A673 (cell line): ENCODE results near the gene FAM120AOS. TPM values are rescaled to one million over a fixed set of nuclear protein-coding genes. Genes with fewer than 3 reads are reported as not detected.

Experiments
- BruUV-seq: library from RNA; stranded (reverse); fragments of 400-500 nt; replicated peaks from 2 replicates; lab custom pipeline; 2021; lab: Mats Ljungman, UMichigan
- CTCF ChIA-PET: fragments of 300-600 bp; sonication (Branson Sonifier 250); formaldehyde crosslinking; loops from one replicate; lab custom pipeline; 2022; ENCODE audit warnings: antibody characterized with exemption; lab: Charles Lee
- POLR2A ChIA-PET: fragments of 300-600 bp; sonication (Branson Sonifier 250); formaldehyde crosslinking; loops from one replicate; lab custom pipeline; 2022; ENCODE audit warnings: antibody characterized with exemption; ENCODE audit not compliant: low non-redundant PET; lab: Charles Lee
- DNase-seq: peaks from one replicate; pipeline ENCODE4 v3.0.0-alpha.2; 2015; ENCODE audit warnings: low spot score
- H3K27ac ChIP-seq: fragments of 200-600 bp; sonication (generic); 2 replicates; pipeline ENCODE4 v1.5.1; 2016; ENCODE audit warnings: mixed run types, low read depth, mild to moderate bottlenecking, mixed read lengths, antibody characterized with exemption, low read length; ENCODE audit not compliant: poor library complexity, severe bottlenecking
- H3K27me3 ChIP-seq: fragments of 200-600 bp; sonication (generic); replicated peaks from 2 replicates; pipeline ENCODE4 v1.6.1; 2017; ENCODE audit warnings: mixed run types, low read depth, mild to moderate bottlenecking, mixed read lengths, antibody characterized with exemption, low read length; ENCODE audit not compliant: insufficient read depth, poor library complexity
- H3K36me3 ChIP-seq: fragments of 200-600 bp; sonication (generic); 2 replicates; pipeline ENCODE4 v1.6.1; 2016; ENCODE audit warnings: mixed run types, mild to moderate bottlenecking, mixed read lengths, antibody characterized with exemption, low read length; ENCODE audit not compliant: insufficient read depth, poor library complexity, severe bottlenecking
- H3K4me1 ChIP-seq: fragments of 200-600 bp; sonication (generic); 2 replicates; pipeline ENCODE4 v1.6.1; 2017; ENCODE audit warnings: mixed run types, mild to moderate bottlenecking, mixed read lengths, antibody characterized with exemption, low read length; ENCODE audit not compliant: insufficient read depth, poor library complexity, severe bottlenecking
- H3K4me3 ChIP-seq: fragments of 200-600 bp; sonication (generic); 2 replicates; pipeline ENCODE4 v1.5.1; 2016; ENCODE audit warnings: low read depth, mixed run types, mild to moderate bottlenecking, mixed read lengths, low read length; ENCODE audit not compliant: poor library complexity, severe bottlenecking
- H3K9me3 ChIP-seq: fragments of 200-600 bp; sonication (generic); 2 replicates; pipeline ENCODE4 v1.6.1; 2016; ENCODE audit warnings: mixed run types, low read depth, mild to moderate bottlenecking, mixed read lengths, antibody characterized with exemption, low read length; ENCODE audit not compliant: poor library complexity, severe bottlenecking
- EZH2 ChIP-seq: fragments of 200-600 bp; sonication (generic); IDR thresholded peaks from 2 replicates; pipeline ENCODE4 v1.6.1; 2017; ENCODE audit warnings: borderline replicate concordance, low read depth, mild to moderate bottlenecking, mixed read lengths, antibody characterized with exemption, low read length; ENCODE audit not compliant: poor library complexity, severe bottlenecking
- intact Hi-C: fragments of 100-400 bp; cut with micrococcal nuclease; formaldehyde crosslinking; loops from one replicate; pipeline ENCODE4 v1.10.0; 2022; ENCODE audit not compliant: unreplicated experiment
- total RNA-seq: library from RNA; stranded (reverse); gene quantifications from 2 replicates; pipeline ENCODE4 v1.2.3, GENCODE V29; 2021
- TF ChIP-seq, protein P1 (sequence below): fragments of 300-800, 200-600 bp; sonication (generic); conservative IDR thresholded peaks from 2 replicates; pipeline ENCODE4 v1.5.1; 2017; ENCODE audit warnings: low read depth, mild to moderate bottlenecking, antibody characterized with exemption, low read length, moderate library complexity, mixed read lengths

Gene FAM120AOS
- total RNA-seq, 1 experiment from 2014 or later = 34.5 TPM

DNA sequence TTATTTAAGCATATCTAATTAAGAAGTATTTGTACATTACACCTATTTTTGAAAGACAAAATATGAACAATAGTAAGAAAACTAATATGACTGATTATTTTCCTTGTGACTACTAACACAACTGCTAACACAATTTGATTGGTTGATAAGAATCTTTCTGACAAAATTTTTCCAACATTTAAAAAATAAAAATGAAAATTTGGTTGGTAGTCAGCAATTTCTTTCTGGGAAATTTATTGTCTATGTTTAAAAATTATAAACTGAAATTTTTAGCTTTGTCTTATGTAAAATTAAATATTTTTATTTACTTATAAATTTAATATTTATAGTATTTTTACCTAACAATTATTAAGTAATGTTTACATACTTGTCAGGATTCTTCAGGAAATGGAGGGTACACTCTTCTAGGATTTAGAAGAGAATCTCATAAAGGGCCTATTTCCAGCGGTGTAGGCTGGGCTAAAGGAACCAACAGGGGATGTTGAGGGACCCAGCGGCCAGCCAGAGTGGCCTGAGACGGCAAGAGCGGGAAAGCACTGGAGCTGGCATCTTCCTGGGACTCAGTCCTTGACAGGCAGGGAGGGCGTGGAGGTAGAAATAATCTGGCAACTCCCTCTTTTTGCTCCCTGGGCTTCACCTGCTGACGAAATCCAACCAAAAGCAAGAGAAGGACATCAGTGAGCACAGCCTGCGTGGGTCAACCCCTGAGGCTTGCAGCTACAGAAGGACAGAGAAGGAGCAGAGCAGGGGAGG, 16.6 kb downstream of the FAM120AOS start:
- DNase-seq = no peak
- Histone ChIP-seq H3K4me1 (no peaks in the 10 kb centered on the region), H3K27me3 (no peaks in the 10 kb centered on the region), H3K27ac (no peak overlapping the region), H3K4me3 (no peak overlapping the region), H3K36me3 (no peaks in the 10 kb centered on the region), H3K9me3 (no peaks in the 10 kb centered on the region)
- TF ChIP-seq, protein P1, sequence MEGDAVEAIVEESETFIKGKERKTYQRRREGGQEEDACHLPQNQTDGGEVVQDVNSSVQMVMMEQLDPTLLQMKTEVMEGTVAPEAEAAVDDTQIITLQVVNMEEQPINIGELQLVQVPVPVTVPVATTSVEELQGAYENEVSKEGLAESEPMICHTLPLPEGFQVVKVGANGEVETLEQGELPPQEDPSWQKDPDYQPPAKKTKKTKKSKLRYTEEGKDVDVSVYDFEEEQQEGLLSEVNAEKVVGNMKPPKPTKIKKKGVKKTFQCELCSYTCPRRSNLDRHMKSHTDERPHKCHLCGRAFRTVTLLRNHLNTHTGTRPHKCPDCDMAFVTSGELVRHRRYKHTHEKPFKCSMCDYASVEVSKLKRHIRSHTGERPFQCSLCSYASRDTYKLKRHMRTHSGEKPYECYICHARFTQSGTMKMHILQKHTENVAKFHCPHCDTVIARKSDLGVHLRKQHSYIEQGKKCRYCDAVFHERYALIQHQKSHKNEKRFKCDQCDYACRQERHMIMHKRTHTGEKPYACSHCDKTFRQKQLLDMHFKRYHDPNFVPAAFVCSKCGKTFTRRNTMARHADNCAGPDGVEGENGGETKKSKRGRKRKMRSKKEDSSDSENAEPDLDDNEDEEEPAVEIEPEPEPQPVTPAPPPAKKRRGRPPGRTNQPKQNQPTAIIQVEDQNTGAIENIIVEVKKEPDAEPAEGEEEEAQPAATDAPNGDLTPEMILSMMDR = no peak
- no peak for TF ChIP-seq EZH2
- POLR2A ChIA-PET = no interaction called here
- no TSS peak for BruUV-seq
- intact Hi-C loops = no loop called here
- CTCF ChIA-PET = no interaction called here

DNA sequence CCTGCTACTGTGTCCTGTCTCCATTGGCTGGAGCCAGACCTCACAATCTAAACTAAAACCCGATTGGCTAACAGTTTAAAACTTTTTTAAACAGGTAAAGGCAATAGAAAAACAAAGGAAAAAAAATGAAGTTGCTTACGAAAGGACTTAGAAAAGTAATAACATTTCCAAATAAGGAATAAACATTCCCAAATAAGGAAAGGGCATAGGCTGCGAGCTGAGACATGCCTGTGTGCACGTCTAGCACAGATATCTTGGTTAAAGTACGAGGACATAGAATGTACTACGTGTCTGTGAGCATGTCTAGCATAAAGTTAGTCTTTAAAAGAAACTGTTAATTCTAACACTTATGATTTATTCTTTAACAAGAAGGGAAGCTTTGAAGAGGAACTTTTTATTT, 17.2 kb downstream of the FAM120AOS start:
- Histone ChIP-seq H3K36me3 (no peaks in the 10 kb centered on the region), H3K4me3 (no peak overlapping the region), H3K9me3 (no peaks in the 10 kb centered on the region), H3K27me3 (no peaks in the 10 kb centered on the region), H3K27ac (no peak overlapping the region), H3K4me1 (no peaks in the 10 kb centered on the region)
- no TSS peak for BruUV-seq
- DNase-seq = no peak
- TF ChIP-seq, protein P1 = no peak
- no peak for TF ChIP-seq EZH2
- intact Hi-C loops = no loop called here
- ChIA-PET CTCF (no interaction called here), POLR2A (no interaction called here)

DNA sequence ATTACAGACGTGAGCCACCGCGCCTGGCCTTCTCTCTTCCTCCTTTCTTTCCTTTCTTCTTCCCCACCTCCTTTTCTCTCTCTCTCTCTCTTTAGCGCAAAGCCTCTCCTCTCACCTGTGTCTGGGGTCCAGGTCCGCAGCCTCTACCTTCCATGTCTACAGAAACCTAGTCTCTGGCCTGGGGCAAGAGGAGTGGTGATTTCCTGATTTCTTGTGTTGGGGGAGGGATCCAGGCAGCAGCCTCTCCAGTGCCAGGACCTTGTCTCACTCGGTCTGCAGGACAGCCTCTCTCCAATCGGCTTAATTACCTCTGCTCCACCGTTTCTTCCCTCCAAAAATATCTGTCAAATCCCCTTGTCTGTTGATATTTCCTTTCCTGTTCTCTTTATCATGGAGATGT, 18.0 kb downstream of the FAM120AOS start:
- ChIA-PET CTCF (no interaction called here), POLR2A (no interaction called here)
- no peaks in the 10 kb centered on the region for H3K9me3 ChIP-seq
- no peaks in the 10 kb centered on the region for H3K27me3 ChIP-seq
- intact Hi-C loops = no loop called here
- H3K27ac ChIP-seq = no peak overlapping the region
- TF ChIP-seq, protein P1 = no peak
- TF ChIP-seq EZH2 = no peak
- no peak overlapping the region for H3K4me3 ChIP-seq
- DNase-seq = no peak
- H3K36me3 ChIP-seq = no peaks in the 10 kb centered on the region
- no TSS peak for BruUV-seq
- no peaks in the 10 kb centered on the region for H3K4me1 ChIP-seq
